PC-3 (cell line): ENCODE data around the gene STAM. TPM values are rescaled to one million over a fixed set of nuclear protein-coding genes. Genes with fewer than 3 reads are reported as not detected.

Experiments used
- ATAC-seq: fragments of 200-7000 bp; cut with Tn5 transposase; 2 replicates; pipeline ENCODE4 v1.9.1; 2020; ENCODE audit warnings: mild to moderate bottlenecking, moderate library complexity
- BruUV-seq: library from RNA; stranded (reverse); fragments of 400-500 nt; replicated peaks from 2 replicates; lab custom pipeline; 2021; lab: Mats Ljungman, UMichigan
- CTCF ChIA-PET: fragments of 300-600 bp; sonication (Branson Sonifier 250); formaldehyde crosslinking; loops from one replicate; lab custom pipeline; 2022; ENCODE audit warnings: antibody characterized with exemption; lab: Charles Lee
- POLR2A ChIA-PET: fragments of 300-600 bp; sonication (Branson Sonifier 250); formaldehyde crosslinking; loops from one replicate; lab custom pipeline; 2022; ENCODE audit warnings: antibody characterized with exemption; ENCODE audit not compliant: unreplicated experiment; lab: Charles Lee
- DNase-seq: peaks from one replicate; pipeline ENCODE4 v3.0.0-alpha.2; 2015
- H2AFZ ChIP-seq: fragments of 300-600 bp; sonication (generic); 2 replicates; pipeline ENCODE4 v1.6.0; 2016; ENCODE audit warnings: antibody characterized with exemption, low read length
- H3F3A ChIP-seq: fragments of 300-600 bp; sonication (generic); one replicate; pipeline ENCODE4 v1.6.0; 2017; ENCODE audit warnings: antibody characterized with exemption, low read length, control low read depth, mild to moderate bottlenecking; ENCODE audit not compliant: unreplicated experiment
- H3K27ac ChIP-seq: fragments of 300-600 bp; sonication (generic); 2 replicates; pipeline ENCODE4 v1.5.1; 2016; ENCODE audit warnings: mild to moderate bottlenecking, low read length
- H3K27me3 ChIP-seq: fragments of 300-600 bp; sonication (generic); 2 replicates; pipeline ENCODE4 v1.6.1; 2016; ENCODE audit warnings: low read length, mixed read lengths
- H3K36me3 ChIP-seq: fragments of 300-600 bp; sonication (generic); 2 replicates; pipeline ENCODE4 v1.6.1; 2016; ENCODE audit warnings: low read depth, mixed run types, low read length, mixed read lengths
- H3K4me1 ChIP-seq: fragments of 300-600 bp; sonication (generic); 2 replicates; pipeline ENCODE4 v1.5.1; 2016; ENCODE audit warnings: low read length; ENCODE audit not compliant: insufficient read depth
- H3K4me2 ChIP-seq: fragments of 300-600 bp; sonication (generic); 2 replicates; pipeline ENCODE4 v1.6.0; 2016; ENCODE audit warnings: low read length
- H3K4me3 ChIP-seq: fragments of 300-600 bp; sonication (generic); 2 replicates; pipeline ENCODE4 v1.5.1; 2016; ENCODE audit warnings: mild to moderate bottlenecking, low read length, mixed read lengths
- H3K79me2 ChIP-seq: fragments of 300-600 bp; sonication (generic); 2 replicates; pipeline ENCODE4 v1.6.1; 2017; ENCODE audit warnings: low read length, mixed read lengths
- H3K9ac ChIP-seq: fragments of 300-600 bp; sonication (generic); 2 replicates; pipeline ENCODE4 v1.6.0; 2016; ENCODE audit warnings: mild to moderate bottlenecking, low read length
- H3K9me2 ChIP-seq: fragments of 300-600 bp; sonication (generic); replicated peaks from 2 replicates; pipeline ENCODE4 v1.6.1; 2016; ENCODE audit warnings: mixed run types, low read length, mixed read lengths
- H3K9me3 ChIP-seq: fragments of 300-600 bp; sonication (generic); 2 replicates; pipeline ENCODE4 v1.6.1; 2016; ENCODE audit warnings: low read length, mixed read lengths
- H4K20me1 ChIP-seq: fragments of 300-600 bp; sonication (generic); 2 replicates; pipeline ENCODE4 v1.6.1; 2016; ENCODE audit warnings: low read length, mixed read lengths
- EZH2 ChIP-seq: fragments of 300-600 bp; sonication (generic); IDR thresholded peaks from one replicate; pipeline ENCODE4 v1.6.1; 2017; ENCODE audit warnings: antibody characterized with exemption, mild to moderate bottlenecking, low read length; ENCODE audit not compliant: unreplicated experiment
- EZH2phosphoT487 ChIP-seq: fragments of 300-600 bp; sonication (generic); IDR thresholded peaks from 2 replicates; pipeline ENCODE4 v1.6.1; 2018; ENCODE audit warnings: mild to moderate bottlenecking, antibody characterized with exemption, low read length, borderline replicate concordance
- intact Hi-C: fragments of 100-400 bp; cut with micrococcal nuclease; formaldehyde crosslinking; loops from 2 replicates; pipeline ENCODE4 v1.9.0; 2023
- total RNA-seq: library from RNA; depleted of rRNA; stranded (reverse); fragments of >200 nt; gene quantifications from 2 replicates; pipeline ENCODE4 v1.2.3, GENCODE V29; 2014
- TF ChIP-seq, protein P1 (sequence below): fragments of 300-600 bp; sonication (generic); conservative IDR thresholded peaks from 2 replicates; pipeline ENCODE4 v1.5.1; 2017; ENCODE audit warnings: antibody characterized with exemption, low read depth, mild to moderate bottlenecking, low read length

Gene STAM
- total RNA-seq, 1 experiment from 2014 or later: 7.8 TPM

DNA sequence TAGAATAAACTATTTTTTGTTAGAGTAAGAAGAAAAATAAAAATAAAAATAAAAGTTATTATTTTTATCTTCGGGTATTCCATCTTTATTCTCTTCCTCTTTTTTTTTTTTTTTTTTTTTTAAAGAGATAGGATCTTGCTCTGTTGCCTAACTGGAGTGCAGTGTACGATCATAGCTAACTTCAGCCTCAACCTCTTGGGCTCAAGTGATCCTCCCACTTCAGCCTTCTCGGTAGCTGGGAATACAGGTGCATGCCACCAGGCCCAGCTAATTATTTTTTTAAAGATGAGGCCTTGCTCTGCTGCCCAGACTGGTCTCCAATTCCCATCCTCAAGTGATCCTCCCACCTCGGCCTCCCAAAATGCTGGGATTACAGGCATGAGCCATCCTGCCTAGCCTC lies 15.4 kb downstream of the STAM start:
- no peak for ATAC-seq
- H3K4me3 ChIP-seq: no peak overlapping the region
- peaks cover 61% of the 10 kb centered on the region for H3K79me2 ChIP-seq
- no TSS peak for BruUV-seq
- no peaks in the 10 kb centered on the region for H3K9me3 ChIP-seq
- no peak overlapping the region for H3K4me2 ChIP-seq
- no peaks in the 10 kb centered on the region for H4K20me1 ChIP-seq
- TF ChIP-seq EZH2: no peak
- TF ChIP-seq EZH2phosphoT487: no peak
- ChIA-PET POLR2A (no interaction called here), CTCF (no interaction called here)
- no peak for DNase-seq
- no peaks in the 10 kb centered on the region for H3K27me3 ChIP-seq
- H3K9me2 ChIP-seq: no peaks in the 10 kb centered on the region
- no peak overlapping the region for H3K27ac ChIP-seq
- 0 out of 2 replicates have a peak, but pooled peaks cover 5% of the 10 kb centered on the region for H3K4me1 ChIP-seq
- H3F3A ChIP-seq: no peaks in the 10 kb centered on the region
- H3K9ac ChIP-seq: no peak overlapping the region
- intact Hi-C loops: no loop called here
- no peak overlapping the region for H2AFZ ChIP-seq
- no peaks in the 10 kb centered on the region for H3K36me3 ChIP-seq

DNA sequence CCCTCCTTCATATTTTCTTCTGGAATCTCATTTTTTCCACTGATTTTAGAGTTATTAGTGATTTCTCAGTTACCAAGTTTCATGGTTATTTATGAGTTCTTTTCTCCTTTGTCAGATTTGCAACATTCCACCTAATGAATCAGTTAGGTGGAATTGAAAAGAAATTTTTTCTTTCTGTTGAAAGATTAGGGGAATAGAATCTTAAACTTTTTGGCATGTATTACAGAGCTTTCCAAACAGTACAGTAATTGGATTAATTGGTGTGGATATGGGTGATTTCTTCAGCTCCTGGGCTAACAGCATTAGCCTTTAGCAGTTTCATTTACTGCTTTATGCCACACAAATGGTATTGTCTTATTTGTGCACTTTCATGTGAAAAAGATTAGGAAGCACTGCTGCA lies 17.0 kb downstream of the STAM start:
- no peaks in the 10 kb centered on the region for H3K9me3 ChIP-seq
- peaks cover 9% of the 10 kb centered on the region; the same call in 1 of the 2 replicates for H3K4me1 ChIP-seq
- DNase-seq (no peak), ATAC-seq (no peak)
- no peak overlapping the region for H2AFZ ChIP-seq
- ChIA-PET POLR2A (no interaction called here), CTCF (no interaction called here)
- no peak overlapping the region for H3K27ac ChIP-seq
- BruUV-seq: no TSS peak
- H3K79me2 ChIP-seq: peaks cover 51% of the 10 kb centered on the region
- H3K9me2 ChIP-seq: no peaks in the 10 kb centered on the region
- no peaks in the 10 kb centered on the region for H3K36me3 ChIP-seq
- H3K4me2 ChIP-seq: no peak overlapping the region
- intact Hi-C loops: no loop called here
- no peak overlapping the region for H3K4me3 ChIP-seq
- TF ChIP-seq, protein P1, sequence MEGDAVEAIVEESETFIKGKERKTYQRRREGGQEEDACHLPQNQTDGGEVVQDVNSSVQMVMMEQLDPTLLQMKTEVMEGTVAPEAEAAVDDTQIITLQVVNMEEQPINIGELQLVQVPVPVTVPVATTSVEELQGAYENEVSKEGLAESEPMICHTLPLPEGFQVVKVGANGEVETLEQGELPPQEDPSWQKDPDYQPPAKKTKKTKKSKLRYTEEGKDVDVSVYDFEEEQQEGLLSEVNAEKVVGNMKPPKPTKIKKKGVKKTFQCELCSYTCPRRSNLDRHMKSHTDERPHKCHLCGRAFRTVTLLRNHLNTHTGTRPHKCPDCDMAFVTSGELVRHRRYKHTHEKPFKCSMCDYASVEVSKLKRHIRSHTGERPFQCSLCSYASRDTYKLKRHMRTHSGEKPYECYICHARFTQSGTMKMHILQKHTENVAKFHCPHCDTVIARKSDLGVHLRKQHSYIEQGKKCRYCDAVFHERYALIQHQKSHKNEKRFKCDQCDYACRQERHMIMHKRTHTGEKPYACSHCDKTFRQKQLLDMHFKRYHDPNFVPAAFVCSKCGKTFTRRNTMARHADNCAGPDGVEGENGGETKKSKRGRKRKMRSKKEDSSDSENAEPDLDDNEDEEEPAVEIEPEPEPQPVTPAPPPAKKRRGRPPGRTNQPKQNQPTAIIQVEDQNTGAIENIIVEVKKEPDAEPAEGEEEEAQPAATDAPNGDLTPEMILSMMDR: no peak
- TF ChIP-seq EZH2phosphoT487 (no peak), EZH2 (no peak)
- H3K27me3 ChIP-seq: no peaks in the 10 kb centered on the region
- H4K20me1 ChIP-seq: no peaks in the 10 kb centered on the region
- no peak overlapping the region for H3K9ac ChIP-seq
- H3F3A ChIP-seq: no peaks in the 10 kb centered on the region

DNA sequence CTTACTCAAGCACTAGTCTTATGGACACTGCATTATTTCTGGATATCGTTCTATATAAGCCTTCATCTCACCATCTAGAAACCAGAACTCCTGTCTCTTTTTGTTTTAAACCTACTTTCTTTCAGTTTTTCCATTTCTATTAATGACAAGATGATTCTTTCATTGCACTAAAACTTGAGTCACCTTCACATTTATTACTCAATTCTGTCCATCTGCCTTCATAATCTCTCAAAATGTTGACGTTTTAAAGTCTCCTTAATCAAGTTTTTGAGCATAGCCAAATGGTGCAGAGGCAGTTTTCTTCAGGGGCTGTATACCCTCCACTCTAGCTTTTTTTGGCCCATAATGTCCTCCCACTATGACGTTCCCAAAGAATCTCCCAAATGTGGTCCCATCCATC lies 17.6 kb downstream of the STAM start:
- Histone ChIP-seq H3K4me3 (no peak overlapping the region), H3K9ac (no peak overlapping the region), H3K36me3 (no peaks in the 10 kb centered on the region), H4K20me1 (no peaks in the 10 kb centered on the region), H3K79me2 (peaks cover 50% of the 10 kb centered on the region), H3K27ac (no peak overlapping the region), H3F3A (no peaks in the 10 kb centered on the region), H3K27me3 (no peaks in the 10 kb centered on the region), H3K9me2 (no peaks in the 10 kb centered on the region), H3K9me3 (no peaks in the 10 kb centered on the region), H3K4me2 (no peak overlapping the region), H3K4me1 (peaks cover 11% of the 10 kb centered on the region; the same call in 1 of the 2 replicates), H2AFZ (no peak overlapping the region)
- ChIA-PET POLR2A (no interaction called here), CTCF (no interaction called here)
- intact Hi-C loops: no loop called here
- TF ChIP-seq, protein P1: no peak
- no peak for TF ChIP-seq EZH2
- TF ChIP-seq EZH2phosphoT487: no peak
- no peak for DNase-seq
- no TSS peak for BruUV-seq
- no peak for ATAC-seq
